Measurements from ENCODE around the gene TBCC.

TBCC gene

GRCh38 chr6:42769836-42770235 is 23.9 kb upstream of the TBCC start (continued):
- TF ChIP-seq PATZ1 (CRISPR knock-in tag; IDR thresholded peaks at IDR 0.05; ENCODE audit: borderline replicate concordance) = no peak
- TF ChIP-seq CREB5 (CRISPR knock-in tag; IDR thresholded peaks at IDR 0.05; ENCODE audit: low read depth) = no peak
- no peak for TF ChIP-seq GLIS3 (CRISPR knock-in tag; IDR thresholded peaks at IDR 0.05)
- no peak for TF ChIP-seq PPARA (CRISPR knock-in tag; IDR thresholded peaks at IDR 0.05; ENCODE audit: borderline replicate concordance)

- no peak for ATAC-seq
- no peak for TF ChIP-seq PPARA (CRISPR knock-in tag; IDR thresholded peaks at IDR 0.05; ENCODE audit: borderline replicate concordance)
- TF ChIP-seq POU6F1 (CRISPR knock-in tag; IDR thresholded peaks at IDR 0.05; ENCODE audit: borderline replicate concordance, low read depth) = no peak
- no peak for TF ChIP-seq RARB (CRISPR knock-in tag; IDR thresholded peaks at IDR 0.05)
Measured at GRCh38 chr6:42769051-42769450, 23.1 kb upstream of the TBCC start.

GRCh38 chr6:42766163-42766670 is 20.3 kb upstream of the TBCC start:
- ATAC-seq = peak; percentile 86
- TF ChIP-seq ZFP30 (CRISPR knock-in tag; IDR thresholded peaks at IDR 0.05) (no peak), ZNF565 (CRISPR knock-in tag; conservative IDR thresholded peaks at IDR 0.05; ENCODE audit: low read depth) (no peak), ZNF70 (CRISPR knock-in tag; IDR thresholded peaks at IDR 0.05) (no peak), RARB (CRISPR knock-in tag; IDR thresholded peaks at IDR 0.05) (no peak), SNAI2 (CRISPR knock-in tag; IDR thresholded peaks at IDR 0.05) (no peak), ESRRG (CRISPR knock-in tag; IDR thresholded peaks at IDR 0.05) (no peak), CREB5 (CRISPR knock-in tag; IDR thresholded peaks at IDR 0.05; ENCODE audit: low read depth) (no peak), OSR1 (CRISPR knock-in tag; IDR thresholded peaks at IDR 0.05) (no peak), CSDC2 (CRISPR knock-in tag; IDR thresholded peaks at IDR 0.05) (no peak), ISL1 (CRISPR knock-in tag; IDR thresholded peaks at IDR 0.05) (no peak), ZC3H10 (CRISPR knock-in tag; IDR thresholded peaks at IDR 0.05) (no peak), GLIS3 (CRISPR knock-in tag; IDR thresholded peaks at IDR 0.05) (no peak), PPARA (CRISPR knock-in tag; IDR thresholded peaks at IDR 0.05; ENCODE audit: borderline replicate concordance) (no peak), PATZ1 (CRISPR knock-in tag; IDR thresholded peaks at IDR 0.05; ENCODE audit: borderline replicate concordance) (no peak)

- ATAC-seq = no peak
- TF ChIP-seq PPARA (CRISPR knock-in tag; IDR thresholded peaks at IDR 0.05; ENCODE audit: borderline replicate concordance) = no peak
- no peak for TF ChIP-seq ZFP30 (CRISPR knock-in tag; IDR thresholded peaks at IDR 0.05)
- TF ChIP-seq TOX (CRISPR knock-in tag; IDR thresholded peaks at IDR 0.05; ENCODE audit: borderline replicate concordance) = no peak
- TF ChIP-seq CSRNP3 (CRISPR knock-in tag; IDR thresholded peaks at IDR 0.05) = no peak
- TF ChIP-seq ZFP3 (CRISPR knock-in tag; IDR thresholded peaks at IDR 0.05) = no peak
- no peak for TF ChIP-seq GLIS3 (CRISPR knock-in tag; IDR thresholded peaks at IDR 0.05)
- no peak for TF ChIP-seq ZNF8 (CRISPR knock-in tag; IDR thresholded peaks at IDR 0.05)
- no peak for TF ChIP-seq CREB5 (CRISPR knock-in tag; IDR thresholded peaks at IDR 0.05; ENCODE audit: low read depth)
- no peak for TF ChIP-seq ISL1 (CRISPR knock-in tag; IDR thresholded peaks at IDR 0.05)
- no peak for TF ChIP-seq SNAI2 (CRISPR knock-in tag; IDR thresholded peaks at IDR 0.05)
- no peak for TF ChIP-seq TSHZ2 (CRISPR knock-in tag; IDR thresholded peaks at IDR 0.05)
- no peak for TF ChIP-seq CSDC2 (CRISPR knock-in tag; IDR thresholded peaks at IDR 0.05)
Measured at GRCh38 chr6:42764911-42765648, 19.2 kb upstream of the TBCC start.
